ES-I3 (cell line): ENCODE results near the gene SELENOK.
A peak's percentile ranks its signal among the peaks of the same experiment; 100 is the strongest.

ENCODE experiments used
- H3K36me3 ChIP-seq: 2 replicates; pipeline ENCODE4 v1.6.1; 2013; ENCODE audit warnings: mild to moderate bottlenecking, low read length, control low read depth, moderate library complexity; ENCODE audit not compliant: insufficient read depth
- H3K4me1 ChIP-seq: 2 replicates; pipeline ENCODE4 v1.6.1; 2013; ENCODE audit warnings: mild to moderate bottlenecking, control low read depth, low read length; ENCODE audit not compliant: insufficient read depth
- H3K9ac ChIP-seq: 2 replicates; pipeline ENCODE4 v1.6.1; 2013; ENCODE audit warnings: low read depth, mild to moderate bottlenecking, low read length, moderate library complexity
- H3K9me3 ChIP-seq: 2 replicates; pipeline ENCODE4 v1.6.1; 2013; ENCODE audit warnings: mild to moderate bottlenecking, low read length, moderate library complexity; ENCODE audit not compliant: control insufficient read depth, insufficient read depth

SELENOK gene

GRCh38 chr3:53900666-53901331, 9.1 kb upstream of the SELENOK start:
- Histone ChIP-seq H3K36me3 (no peaks in the 10 kb centered on the region), H3K4me1 (no peaks in the 10 kb centered on the region), H3K9ac (no peak overlapping the region), H3K9me3 (no peaks in the 10 kb centered on the region)

- no peak overlapping the region for H3K9ac ChIP-seq
- no peaks in the 10 kb centered on the region for H3K4me1 ChIP-seq
- no peaks in the 10 kb centered on the region for H3K36me3 ChIP-seq
- no peaks in the 10 kb centered on the region for H3K9me3 ChIP-seq
Measured at GRCh38 chr3:53899750-53900149, 8.1 kb upstream of the SELENOK start.

DNA sequence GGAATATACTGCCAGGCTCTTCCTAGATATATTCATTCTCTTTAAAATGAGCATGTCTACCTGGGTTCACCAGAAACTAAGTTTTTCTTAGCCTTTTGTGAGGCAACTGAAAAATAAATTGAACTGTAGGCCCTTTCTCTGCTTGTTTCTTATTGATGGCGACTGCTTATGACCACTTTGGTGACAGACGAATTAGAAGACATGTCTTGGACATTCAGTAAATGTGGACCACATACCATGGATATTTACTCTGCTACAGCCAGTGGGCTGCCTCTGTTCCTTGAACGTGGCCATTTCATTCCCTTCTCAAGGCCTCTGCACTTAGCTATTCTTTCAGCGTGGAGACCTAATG, 603 bp upstream of the SELENOK start:
- no peaks in the 10 kb centered on the region for H3K9me3 ChIP-seq
- peak overlapping the region; percentile 80 for H3K9ac ChIP-seq
- H3K4me1 ChIP-seq: peaks cover 4% of the 10 kb centered on the region
- H3K36me3 ChIP-seq: 0 out of 2 replicates have a peak, but pooled peaks cover 4% of the 10 kb centered on the region

- Histone ChIP-seq H3K9me3 (no peaks in the 10 kb centered on the region), H3K36me3 (0 out of 2 replicates have a peak, but pooled peaks cover 4% of the 10 kb centered on the region), H3K4me1 (peaks cover 4% of the 10 kb centered on the region), H3K9ac (peak overlapping the region; percentile 80)
Measured at GRCh38 chr3:53890726-53891475, 758 bp downstream of the SELENOK start.

GRCh38 chr3:53888232-53888631, 3.4 kb downstream of the SELENOK start:
- peaks cover 4% of the 10 kb centered on the region for H3K4me1 ChIP-seq
- no peaks in the 10 kb centered on the region for H3K9me3 ChIP-seq
- H3K9ac ChIP-seq: no peak overlapping the region
- peaks cover 4% of the 10 kb centered on the region for H3K36me3 ChIP-seq

- Histone ChIP-seq H3K9me3 (no peaks in the 10 kb centered on the region), H3K9ac (no peak overlapping the region), H3K4me1 (peaks cover 4% of the 10 kb centered on the region), H3K36me3 (peaks cover 4% of the 10 kb centered on the region)
Measured at GRCh38 chr3:53887446-53887845, 4.2 kb downstream of the SELENOK start.

GRCh38 chr3:53885239-53885638, 6.4 kb downstream of the SELENOK start:
- Histone ChIP-seq H3K9me3 (no peaks in the 10 kb centered on the region), H3K4me1 (peaks cover 7% of the 10 kb centered on the region), H3K36me3 (peaks cover 4% of the 10 kb centered on the region), H3K9ac (no peak overlapping the region)

DNA sequence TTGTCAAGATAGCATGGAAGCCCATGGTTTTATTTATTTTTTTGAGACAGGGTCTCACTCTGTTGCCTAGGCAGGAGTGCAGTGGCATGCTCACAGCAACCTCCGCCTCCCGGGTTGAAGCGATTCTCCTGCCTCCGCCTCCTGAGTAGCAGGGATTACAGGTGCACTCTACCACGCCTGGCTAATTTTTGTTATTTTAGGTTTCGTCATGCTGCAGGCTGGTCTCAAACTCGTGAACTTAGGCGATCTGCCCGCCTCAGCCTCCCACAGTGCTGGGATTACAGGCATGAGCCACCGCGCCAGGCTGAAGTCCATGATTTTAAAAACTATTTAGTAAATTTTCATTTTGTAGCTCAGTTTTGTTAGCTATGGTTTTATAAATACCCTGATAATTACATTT, 7.0 kb downstream of the SELENOK start:
- Histone ChIP-seq H3K36me3 (peaks cover 4% of the 10 kb centered on the region), H3K9ac (no peak overlapping the region), H3K9me3 (no peaks in the 10 kb centered on the region), H3K4me1 (peaks cover 4% of the 10 kb centered on the region; the same call in 1 of the 2 replicates)

GRCh38 chr3:53883008-53883407, 8.7 kb downstream of the SELENOK start:
- no peaks in the 10 kb centered on the region for H3K9me3 ChIP-seq
- H3K4me1 ChIP-seq: peaks cover 4% of the 10 kb centered on the region; the same call in 1 of the 2 replicates
- H3K9ac ChIP-seq: no peak overlapping the region
- H3K36me3 ChIP-seq: peaks cover 4% of the 10 kb centered on the region

- Histone ChIP-seq H3K4me1 (peaks cover 4% of the 10 kb centered on the region; the same call in 1 of the 2 replicates), H3K9ac (peak within 1 kb of the TSS; percentile 78), H3K9me3 (no peaks in the 10 kb centered on the region), H3K36me3 (peaks cover 15% of the 10 kb centered on the region)
Measured at GRCh38 chr3:53881691-53882593, 9.7 kb downstream of the SELENOK start, which contains the start of gene ACTR8. Gene ACTR8 (minus strand): TSS chr3:53882152. CDS start chr3:53882101, 51 bp downstream.

- Histone ChIP-seq H3K4me1 (peaks cover 4% of the 10 kb centered on the region; the same call in 1 of the 2 replicates), H3K36me3 (peaks cover 22% of the 10 kb centered on the region), H3K9me3 (no peaks in the 10 kb centered on the region), H3K9ac (peak overlapping the region; percentile 78)
Measured at GRCh38 chr3:53880396-53881345, 11.0 kb downstream of the SELENOK start.

GRCh38 chr3:53865732-53866499, 25.7 kb downstream of the SELENOK start:
- Histone ChIP-seq H3K9ac (no peak overlapping the region), H3K4me1 (no peaks in the 10 kb centered on the region), H3K9me3 (no peaks in the 10 kb centered on the region), H3K36me3 (peaks cover 2% of the 10 kb centered on the region; the same call in 1 of the 2 replicates)

GRCh38 chr3:53863145-53863544, 28.5 kb downstream of the SELENOK start:
- Histone ChIP-seq H3K36me3 (peaks cover 3% of the 10 kb centered on the region; the same call in 1 of the 2 replicates), H3K4me1 (no peaks in the 10 kb centered on the region), H3K9me3 (no peaks in the 10 kb centered on the region), H3K9ac (no peak overlapping the region)
